EH (cell line): ENCODE results near the gene CHD8.

Experiments
- DNase-seq: peaks from one replicate; pipeline ENCODE4 v3.0.0-alpha.2; 2015; ENCODE audit warnings: low read depth

CHD8 gene

DNA sequence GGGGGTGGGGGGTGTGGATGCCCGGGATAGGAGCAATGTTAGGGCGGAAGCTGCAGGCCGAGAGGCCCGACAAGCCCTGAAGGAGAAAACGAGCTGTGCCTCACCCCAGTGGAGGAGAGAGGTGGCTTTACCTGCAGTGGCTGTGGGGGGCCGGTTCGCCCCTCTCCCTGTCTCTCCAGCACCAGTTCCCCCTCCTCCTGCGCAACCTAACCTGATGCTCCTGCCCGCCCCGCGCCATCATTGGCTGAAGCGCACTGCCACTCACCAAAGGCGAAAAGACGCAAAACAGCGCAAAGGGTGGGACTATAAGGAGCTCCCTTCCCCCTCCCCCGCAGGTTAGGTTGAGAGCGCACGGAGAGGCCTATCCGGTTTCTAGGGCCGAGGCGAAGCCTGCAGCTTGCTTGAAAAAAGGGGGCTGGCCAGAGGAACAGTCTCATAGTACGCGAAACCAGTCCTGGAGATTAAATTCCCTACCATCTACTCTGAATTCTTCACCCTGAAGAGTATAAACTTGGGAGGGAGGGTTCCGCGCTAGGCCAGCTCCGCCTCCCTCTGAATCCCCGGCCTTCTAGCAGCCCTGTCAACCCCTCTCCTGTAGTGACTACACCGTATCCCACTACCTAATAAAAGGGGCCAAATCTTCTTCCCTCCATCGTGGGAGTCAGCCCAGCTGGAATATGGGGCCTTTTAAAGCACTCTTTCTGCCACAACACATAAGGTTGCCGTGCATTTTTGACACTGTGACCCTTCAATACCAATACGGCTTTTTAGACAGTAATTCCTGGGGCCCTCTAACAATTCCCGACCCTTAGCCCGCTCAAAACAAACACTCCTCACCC lies 18.6 kb downstream of the CHD8 start:
- DNase-seq: peak; percentile 98

DNA sequence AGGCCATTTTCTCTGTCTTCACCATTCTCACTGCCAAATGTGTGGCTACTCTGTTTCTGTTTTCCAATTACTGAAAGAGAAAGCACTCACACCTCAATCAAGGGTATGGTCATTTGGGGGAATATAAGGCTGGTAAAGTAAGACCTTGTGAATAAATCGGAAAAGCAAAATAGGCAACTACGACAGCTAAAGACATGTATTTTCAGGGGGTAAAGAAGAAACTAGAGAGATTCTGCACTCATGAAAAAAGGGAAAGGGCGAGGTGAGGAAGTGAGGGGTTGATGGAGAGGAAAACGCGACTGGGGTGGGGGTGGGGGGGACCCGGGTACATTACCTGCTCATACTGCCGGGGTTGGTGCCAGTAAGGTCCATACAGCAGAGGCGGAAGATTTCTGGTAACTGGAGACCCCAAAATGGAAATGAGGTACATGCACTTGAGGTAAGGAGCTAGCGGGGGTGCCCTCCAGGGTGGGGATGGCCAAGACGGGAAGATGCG lies 19.3 kb downstream of the CHD8 start:
- DNase-seq: peak; percentile 1

DNA sequence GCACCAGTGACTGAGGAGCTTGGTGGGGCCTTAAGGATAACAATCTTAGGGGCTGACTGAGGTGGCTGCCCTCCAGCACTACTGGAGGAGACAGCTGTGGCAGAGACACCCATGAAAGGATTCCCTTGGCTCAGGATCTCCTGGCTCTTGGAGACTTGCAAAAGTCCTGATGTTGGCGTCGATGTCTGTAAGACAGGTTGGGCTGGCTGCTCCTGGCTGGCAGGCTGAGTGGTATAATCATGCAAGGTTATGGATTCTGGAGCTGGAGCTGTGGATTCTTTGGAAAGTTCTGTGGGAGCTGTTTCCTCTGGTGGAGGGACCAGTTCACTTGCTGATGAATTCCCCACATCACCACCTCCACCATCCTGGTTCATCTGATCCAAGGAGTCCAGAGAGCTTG lies 24.8 kb downstream of the CHD8 start:
- no peak for DNase-seq

DNA sequence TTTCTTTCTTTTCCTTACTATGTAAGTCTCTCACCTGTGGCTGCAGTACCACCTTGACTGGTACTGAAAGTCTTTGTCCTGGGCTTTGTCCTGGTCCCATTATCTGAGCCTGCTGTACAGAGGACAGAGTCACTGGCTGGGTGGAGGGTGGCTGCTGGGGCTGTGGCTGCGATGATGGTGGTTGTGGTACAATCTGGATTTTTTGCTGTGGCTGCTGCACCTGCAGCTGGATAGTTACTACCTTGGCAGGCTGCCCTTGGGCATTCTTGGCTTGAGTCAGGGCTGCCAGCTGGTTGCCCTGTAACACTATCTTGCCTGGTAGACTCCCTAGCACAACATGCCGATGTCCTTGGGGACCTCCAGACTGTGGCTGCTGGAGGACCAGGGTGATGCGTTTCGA lies 27.0 kb downstream of the CHD8 start:
- DNase-seq: no peak

DNA sequence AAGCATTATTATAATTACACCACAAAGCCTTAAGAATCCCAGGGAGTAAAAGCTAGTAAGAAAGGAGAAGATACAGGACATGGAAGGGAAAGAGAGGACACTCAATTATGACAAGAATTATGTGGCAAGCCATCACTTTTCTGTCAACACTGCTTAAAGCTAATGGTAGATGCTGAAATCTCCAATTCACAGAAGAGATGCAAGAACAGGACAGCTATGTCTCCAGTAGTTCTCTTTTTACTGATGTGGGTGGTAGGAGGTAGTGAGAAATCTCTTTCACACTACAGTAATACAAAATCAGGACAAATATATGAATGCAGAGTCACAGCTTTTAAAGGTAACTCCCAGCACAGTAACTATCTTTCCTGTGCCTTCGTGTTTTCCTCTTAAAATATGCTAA lies 29.2 kb downstream of the CHD8 start:
- no peak for DNase-seq

DNA sequence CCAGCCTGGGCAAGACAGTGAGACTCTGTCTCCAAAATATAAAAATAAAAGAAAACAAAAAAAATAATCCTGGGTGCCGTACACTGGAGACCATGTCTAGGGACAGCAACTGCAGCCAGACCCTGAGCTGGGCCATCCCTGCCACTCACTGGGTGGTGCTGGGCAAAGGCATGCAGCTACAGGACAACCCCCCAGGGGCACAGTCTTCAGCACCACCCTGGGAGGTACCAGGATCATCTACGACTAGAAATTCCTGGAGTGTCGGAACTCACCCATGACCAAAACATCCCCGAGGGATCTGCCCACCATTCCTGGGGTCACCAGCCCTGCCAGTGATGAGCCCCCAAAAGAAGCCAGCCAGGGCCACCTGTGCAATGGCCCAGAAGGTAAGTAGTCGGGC lies 36.4 kb downstream of the CHD8 start:
- DNase-seq: no peak

DNA sequence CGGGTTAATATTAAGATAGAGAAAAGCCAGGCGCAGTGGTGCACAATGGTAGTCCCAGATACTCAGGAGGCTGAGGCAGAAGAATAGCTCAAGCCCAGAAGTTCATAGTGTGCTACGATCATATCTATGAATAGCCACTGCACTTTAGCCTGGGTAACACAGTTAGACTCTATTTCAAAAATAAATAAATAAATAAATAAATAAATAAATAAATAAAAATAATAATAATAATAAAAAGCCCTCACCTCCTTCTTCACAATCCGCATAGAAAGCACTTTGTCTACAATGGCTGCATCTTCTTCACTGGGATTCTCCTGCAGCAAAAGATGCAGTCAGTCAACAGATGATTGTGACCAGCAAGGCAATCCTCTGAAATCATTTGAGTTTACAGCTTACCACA lies 40.6 kb downstream of the CHD8 start:
- DNase-seq: no peak

DNA sequence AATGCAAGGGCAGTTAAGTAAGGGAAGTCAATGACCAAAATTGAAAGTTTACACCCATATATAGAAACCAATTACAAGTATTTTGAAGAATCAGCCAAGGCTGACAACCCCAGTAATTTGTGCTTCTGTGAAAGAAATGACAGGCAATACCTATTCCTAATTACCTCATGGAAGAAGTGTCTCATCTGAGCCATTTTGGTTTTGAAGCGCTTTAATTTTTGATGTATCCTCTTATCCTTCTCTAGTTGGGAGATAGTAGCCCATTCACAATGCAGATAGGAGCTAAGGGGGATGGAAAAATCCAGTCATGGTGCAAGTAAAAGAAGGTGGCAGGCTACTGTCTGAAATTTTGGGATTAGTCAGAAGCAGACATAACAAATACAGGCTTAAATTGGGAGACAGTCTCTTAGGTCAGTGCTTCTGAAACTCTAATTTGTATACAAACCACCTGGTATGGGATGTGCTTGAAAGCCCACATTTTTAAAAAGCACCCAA lies 41.7 kb downstream of the CHD8 start:
- DNase-seq: no peak

DNA sequence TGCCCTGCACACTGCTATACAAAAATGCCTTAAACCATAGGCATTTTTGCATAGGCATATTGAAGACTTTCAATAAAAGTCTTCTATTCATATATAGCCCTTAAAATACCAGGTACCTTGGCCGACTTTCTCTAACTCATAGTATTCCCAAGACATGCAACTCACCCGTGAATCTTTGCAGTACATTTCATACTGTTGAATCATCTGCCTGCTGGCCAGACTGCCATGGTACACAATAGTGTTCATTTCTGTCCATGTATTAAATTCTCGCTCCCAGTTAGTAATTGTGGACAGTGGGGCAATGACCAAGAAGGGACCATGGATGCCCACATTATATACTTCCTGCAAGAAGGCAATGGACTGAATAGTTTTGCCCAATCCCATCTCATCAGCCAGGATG lies 47.8 kb downstream of the CHD8 start:
- DNase-seq: peak; percentile 66

DNA sequence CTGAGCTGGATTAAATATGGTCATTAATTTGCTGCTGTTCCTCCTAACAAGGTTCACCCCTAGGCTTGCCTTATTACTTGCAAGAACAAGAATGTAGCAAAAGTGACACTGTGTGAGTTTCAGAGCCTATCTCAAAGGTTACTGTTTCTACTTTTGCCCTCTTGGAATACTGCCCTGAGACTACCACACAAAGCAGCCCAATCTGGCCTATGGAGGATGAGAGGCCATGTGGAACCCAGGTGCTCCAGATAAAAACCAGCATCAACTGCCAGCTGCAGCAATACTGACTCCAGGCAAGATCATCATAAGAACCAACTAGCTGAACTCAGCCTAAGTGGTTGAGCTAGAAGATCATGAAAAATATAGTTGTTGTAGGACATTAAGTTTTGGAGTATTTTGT lies 49.7 kb downstream of the CHD8 start:
- DNase-seq: no peak

DNA sequence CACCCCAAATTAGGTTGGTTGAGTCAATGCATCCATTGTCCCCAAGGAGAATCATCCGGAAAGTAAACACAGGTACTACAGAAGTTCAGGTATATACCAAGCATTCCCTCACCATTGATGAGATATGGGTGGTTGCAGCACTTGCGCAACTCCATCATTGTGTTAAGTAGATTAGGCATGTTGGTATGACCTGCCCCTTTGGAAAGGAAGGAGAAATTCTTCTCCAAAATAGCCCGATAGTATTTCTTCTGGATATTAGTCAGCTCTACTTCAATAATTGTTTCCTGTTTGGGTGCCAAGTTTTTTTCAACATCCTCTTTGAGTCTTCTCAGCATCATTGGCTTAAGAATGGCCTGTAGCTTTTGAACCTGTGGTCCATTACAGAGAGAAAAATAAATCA lies 50.8 kb downstream of the CHD8 start:
- DNase-seq: peak; percentile 26

DNA sequence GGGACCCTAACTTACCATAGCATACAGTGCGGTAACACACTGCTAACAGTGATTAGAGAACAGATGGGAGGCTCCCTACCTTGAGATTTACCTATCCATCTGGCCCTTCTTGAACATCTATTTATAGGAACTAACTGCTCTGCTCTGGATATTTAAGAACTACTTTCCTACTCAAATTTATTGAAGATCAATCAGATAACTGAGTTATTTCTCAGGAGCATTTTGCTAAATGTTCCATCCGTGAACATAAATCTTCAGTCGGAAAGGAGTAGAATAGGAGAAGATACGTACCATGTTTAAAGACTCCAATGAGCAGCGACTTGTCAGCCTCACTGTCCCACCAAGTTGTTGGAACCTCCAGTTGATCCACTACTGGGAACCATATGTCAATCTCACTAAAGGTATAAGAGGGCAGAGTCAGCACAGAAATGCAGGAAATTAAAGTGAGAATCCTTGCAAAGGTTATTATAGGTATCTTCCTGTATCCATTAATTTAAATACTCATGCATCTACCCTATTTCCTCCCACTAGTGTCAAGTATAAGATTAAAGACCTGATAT lies 56.5 kb downstream of the CHD8 start:
- no peak for DNase-seq

DNA sequence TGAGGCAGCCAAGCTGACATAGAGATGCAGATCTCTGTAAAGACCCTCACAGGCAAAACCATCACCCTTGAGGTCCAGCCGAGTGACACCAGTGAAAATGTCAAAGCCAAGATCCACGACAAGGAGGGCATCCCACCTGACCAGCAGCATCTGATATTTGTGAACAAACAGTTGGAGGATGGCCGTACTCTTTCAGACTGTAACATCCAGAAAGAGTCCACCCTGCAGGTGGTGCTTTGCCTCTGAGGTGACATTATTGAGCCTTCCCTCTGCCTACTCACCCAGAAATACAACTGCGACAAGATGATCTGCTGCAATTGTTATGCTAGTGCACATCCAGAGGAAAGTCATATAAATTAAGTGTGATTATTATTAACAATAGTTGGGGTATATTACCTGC lies 57.0 kb downstream of the CHD8 start:
- no peak for DNase-seq

DNA sequence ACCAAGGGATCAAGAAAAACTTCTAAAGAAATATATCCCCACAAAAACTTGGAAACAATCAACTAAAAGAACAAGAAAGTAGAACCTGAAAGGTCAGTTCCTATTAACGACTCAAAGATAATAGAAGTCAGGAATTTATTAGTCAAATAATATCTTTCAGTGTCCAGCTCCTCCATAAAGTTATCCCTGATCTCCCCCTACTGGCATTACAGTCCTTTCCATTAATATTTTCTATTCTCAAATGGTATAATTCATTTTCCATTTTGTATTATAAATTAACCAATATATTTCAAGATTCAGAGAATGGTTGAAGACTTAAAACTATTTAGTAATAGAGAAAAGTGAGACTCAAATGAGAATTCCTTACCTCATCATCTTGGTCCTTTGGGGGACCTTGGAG lies 60.5 kb downstream of the CHD8 start:
- DNase-seq: no peak

DNA sequence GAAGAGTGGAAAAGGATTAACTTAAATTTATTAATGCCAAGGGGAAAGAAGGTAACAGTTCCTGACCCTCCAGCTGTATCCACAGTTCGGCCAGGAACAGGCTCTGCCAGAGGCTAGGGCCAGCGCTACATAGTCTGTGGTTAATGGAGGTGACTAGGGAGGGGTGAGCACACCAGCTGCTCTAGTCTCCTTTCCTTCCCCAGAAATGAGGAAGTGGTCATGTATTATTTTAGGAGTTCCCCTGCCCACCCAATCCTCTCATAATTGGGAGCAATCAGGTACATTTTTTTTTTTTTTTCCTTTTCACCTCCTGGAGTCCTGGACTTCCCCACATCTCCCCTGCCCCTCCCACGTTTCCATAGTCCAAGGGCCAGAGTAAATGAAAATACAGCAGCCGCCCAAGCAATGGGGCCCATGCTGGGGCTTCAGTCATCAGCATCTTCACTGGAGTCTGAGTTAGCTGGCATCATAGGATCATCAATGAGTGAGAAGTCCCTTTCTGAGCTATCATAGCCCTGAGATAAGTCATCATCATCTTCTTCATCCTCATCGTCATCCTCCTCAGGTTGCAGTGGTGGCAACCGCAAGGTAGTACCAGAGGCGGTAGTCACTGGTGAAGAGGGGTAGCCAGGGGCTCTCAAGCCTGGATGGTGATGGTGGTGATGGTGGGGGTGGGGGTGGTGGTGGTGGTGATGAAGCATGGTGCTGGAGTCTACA lies 70.6 kb downstream of the CHD8 start:
- no peak for DNase-seq

DNA sequence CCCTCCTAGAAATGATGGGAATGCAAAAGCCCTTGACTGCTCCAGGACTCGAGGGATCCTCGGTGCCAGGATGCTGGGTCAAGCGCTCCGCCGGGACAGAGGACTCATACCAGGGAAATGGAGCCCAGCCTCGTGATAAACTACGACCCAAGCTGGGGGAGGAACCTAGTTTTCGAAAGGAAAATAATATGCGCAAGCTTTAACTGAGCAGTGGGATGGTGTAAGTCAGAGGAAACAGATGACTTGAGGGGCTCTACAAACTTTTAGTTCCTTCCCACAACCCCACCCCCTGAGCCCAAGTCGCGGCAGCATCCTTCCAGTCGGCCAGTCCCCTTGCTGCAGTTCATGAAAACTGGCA lies 71.5 kb downstream of the CHD8 start:
- DNase-seq: no peak

DNA sequence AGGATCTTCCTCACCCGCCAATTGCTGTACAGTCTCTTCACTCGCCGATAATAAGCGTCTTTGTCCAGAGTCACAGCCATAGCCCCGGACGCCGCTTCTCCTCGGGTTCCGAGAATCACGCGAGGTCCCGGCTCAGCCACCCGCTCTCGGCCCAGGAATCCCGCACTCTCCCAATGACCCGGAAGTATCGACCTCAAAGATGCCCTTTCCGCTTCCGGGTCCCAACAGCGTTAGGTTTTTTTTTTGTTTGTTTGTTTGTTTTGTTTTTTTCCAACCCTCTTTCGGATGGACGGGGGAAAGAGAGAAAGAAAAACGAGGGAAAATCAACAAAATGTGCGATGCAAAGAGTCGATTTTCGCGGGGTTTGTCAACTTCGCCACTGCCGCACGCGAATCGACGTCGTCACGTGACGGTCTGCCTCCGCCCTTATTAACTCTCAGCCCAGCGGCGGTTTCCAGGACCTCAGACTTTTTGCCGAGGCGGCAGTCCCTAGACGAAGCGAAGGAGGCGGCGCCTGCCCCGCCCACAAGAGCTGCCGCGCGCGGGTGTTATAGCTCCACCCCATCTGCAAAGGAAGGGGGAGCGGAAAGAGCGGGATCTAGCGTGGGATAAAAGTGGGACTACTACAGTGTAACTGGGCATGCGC lies 72.0 kb downstream of the CHD8 start, which contains the start of gene SUPT16H:
Gene SUPT16H (minus strand): TSS at position 172 of the 646 bp plus-strand sequence. CDS start 92 bp downstream, at position 80.
- peak; percentile 98 for DNase-seq

DNA sequence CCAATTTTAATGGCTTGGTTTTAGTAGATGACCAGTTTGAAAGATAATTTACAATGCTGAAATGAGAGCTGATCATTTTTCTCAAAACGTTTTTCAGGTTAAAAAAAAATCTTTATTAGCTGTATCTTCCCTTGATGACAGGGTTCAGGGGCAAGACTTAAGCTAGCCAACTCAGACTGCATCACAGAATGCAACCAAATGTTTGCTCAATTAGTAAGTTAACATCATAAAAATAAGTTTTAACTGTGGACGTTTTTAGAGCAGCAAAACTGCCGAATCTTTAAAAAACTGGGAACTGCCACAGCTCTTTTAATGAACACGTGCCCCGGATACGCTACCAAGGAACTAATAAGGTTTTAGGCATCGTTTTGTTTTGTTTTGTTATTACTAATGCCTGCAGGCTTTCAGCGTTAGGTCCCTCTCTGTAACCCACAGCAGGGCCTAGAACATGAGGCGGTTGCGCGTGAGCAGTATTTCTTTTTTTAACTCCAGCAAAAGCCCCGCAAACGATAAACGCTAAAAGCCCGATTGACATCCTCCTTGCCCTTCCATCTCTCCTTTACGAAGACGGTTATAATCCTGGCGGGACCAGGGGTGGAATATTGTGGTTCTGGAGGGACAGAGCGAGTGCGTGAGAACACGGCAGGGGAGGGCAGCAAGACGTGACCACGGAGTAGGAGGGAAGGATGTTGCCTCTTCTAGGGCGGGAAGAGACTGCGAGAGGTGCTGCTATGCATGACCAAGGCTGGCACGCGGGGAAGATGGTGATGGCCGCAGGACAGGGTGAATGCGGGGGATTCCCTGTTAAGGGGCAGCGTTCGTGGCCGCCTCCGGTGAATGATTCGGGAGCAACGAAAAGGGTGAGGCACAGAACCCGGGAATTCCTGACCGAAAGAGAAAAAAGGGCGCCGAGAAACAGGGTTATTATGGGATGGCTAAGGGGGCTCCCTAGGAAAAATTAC lies 72.8 kb downstream of the CHD8 start:
- DNase-seq: peak; percentile 74

DNA sequence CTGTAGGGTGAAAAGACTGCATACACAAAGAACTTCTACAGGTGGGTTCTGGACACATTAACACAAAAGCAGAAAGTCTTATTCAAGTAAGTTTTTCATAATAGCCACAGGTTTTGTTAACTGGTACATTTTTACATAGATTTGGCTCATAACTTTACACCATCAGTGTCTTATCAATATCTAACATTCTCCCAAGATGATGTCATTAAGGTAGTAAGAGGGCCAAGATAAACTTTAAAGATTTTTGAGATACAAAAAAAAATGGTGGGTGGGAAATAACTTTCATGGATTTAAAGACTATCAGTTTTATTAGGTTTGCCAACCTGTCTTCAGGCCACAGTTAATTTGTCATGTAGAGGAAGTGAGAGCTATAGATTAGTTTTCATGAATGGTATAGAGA lies 73.8 kb downstream of the CHD8 start:
- DNase-seq: no peak

DNA sequence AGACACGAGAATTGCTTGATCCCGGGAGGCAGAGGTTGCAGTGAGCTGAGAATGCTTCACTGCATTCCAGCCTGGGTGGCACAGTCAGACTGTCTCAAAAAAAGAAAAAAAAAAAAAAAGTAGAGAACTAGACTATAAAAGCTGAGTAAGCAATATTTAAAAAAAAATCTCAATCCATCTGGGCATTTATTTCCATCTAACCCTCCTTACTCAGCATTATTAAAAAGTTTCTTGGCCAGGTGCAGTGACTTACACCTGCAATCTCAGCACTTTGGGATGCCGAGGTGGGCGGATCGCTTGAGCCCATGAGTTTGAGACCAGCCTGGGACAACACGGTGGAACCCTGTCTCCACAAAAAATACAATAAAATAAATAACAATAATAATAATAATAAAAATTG lies 76.6 kb downstream of the CHD8 start:
- DNase-seq: no peak

DNA sequence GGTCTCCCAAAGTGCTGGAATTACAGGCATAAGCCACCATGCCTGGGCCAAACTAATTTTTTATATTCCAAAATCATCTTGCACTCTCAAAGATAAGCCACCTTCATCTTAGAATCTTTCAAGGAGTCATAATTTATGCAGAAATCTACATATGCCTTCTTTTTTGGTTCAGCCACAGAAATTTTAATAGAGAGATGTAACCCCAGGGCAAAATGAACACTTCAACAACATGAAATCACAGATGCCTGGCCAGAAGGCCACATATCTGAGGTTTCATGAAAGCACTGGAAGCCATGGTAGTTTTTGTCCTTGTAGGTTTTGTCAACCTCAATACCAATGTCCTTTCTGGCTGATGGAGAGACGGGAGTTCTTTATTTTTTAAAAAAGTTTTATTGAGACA lies 81.9 kb downstream of the CHD8 start:
- no peak for DNase-seq
